Thyroid gland (tissue), 4 donors: Measurements from ENCODE around the gene CD160.

ENCODE experiments used
- POLR2A ChIP-seq, 2 donors: fragments of 450-650 bp; IDR thresholded peaks; one replicate each; pipeline ENCODE4 v1.6.1; 2017; ENCODE audit warnings: antibody characterized with exemption in 2 of 2, mild to moderate bottlenecking in 2 of 2, moderate library complexity in 1 of 2
- TF ChIP-seq, protein P1 (sequence below), 6 experiments: fragments of 200-600 bp in 3 of 6; fragments of 450-650 bp in 3 of 6; sonication (generic) in 3 of 6; IDR thresholded peaks; one replicate each; pipeline ENCODE4 v1.5.1; 2016 to 2019; ENCODE audit warnings: antibody characterized with exemption in 6 of 6, mild to moderate bottlenecking in 2 of 6, inconsistent platforms in 1 of 6, moderate library complexity in 1 of 6

GRCh38 chr1:145690587-145691558, 28.4 kb upstream of the CD160 start:
- TF ChIP-seq, protein P1, sequence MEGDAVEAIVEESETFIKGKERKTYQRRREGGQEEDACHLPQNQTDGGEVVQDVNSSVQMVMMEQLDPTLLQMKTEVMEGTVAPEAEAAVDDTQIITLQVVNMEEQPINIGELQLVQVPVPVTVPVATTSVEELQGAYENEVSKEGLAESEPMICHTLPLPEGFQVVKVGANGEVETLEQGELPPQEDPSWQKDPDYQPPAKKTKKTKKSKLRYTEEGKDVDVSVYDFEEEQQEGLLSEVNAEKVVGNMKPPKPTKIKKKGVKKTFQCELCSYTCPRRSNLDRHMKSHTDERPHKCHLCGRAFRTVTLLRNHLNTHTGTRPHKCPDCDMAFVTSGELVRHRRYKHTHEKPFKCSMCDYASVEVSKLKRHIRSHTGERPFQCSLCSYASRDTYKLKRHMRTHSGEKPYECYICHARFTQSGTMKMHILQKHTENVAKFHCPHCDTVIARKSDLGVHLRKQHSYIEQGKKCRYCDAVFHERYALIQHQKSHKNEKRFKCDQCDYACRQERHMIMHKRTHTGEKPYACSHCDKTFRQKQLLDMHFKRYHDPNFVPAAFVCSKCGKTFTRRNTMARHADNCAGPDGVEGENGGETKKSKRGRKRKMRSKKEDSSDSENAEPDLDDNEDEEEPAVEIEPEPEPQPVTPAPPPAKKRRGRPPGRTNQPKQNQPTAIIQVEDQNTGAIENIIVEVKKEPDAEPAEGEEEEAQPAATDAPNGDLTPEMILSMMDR (IDR thresholded peaks at IDR 0.05), result no peak
- no peak for TF ChIP-seq POLR2A (IDR thresholded peaks at IDR 0.05)
